Middle frontal gyrus (tissue), 1 donor: Measurements from ENCODE around the gene CHRNE.
"Not testable (repeated sequence)": the region's sequence is repeated elsewhere in the genome, so short reads cannot be mapped to it uniquely, and the experiment has no call there.

ENCODE experiments used
- DNase-seq: peaks from one replicate; pipeline ENCODE4 v3.0.0-alpha.2; 2015; ENCODE audit warnings: low spot score; ENCODE audit errors: extremely low spot score

The CHRNE gene

GRCh38 chr17:4939796-4940554, 37.1 kb upstream of the CHRNE start, which contains the start of the genes RNF167 and SLC25A11:
Gene RNF167 (plus strand): TSS chr17:4940268. CDS start chr17:4940910, 642 bp downstream.
Gene SLC25A11 (minus strand): TSS chr17:4940046. CDS start chr17:4939910, 136 bp downstream.
- peak; percentile 99 for DNase-seq

- DNase-seq, result no peak
Measured at GRCh38 chr17:4939546-4939795, 36.6 kb upstream of the CHRNE start.

GRCh38 chr17:4938688-4939545, 36.0 kb upstream of the CHRNE start:
- DNase-seq, result no peak

GRCh38 chr17:4938069-4938491, 35.2 kb upstream of the CHRNE start:
- no peak for DNase-seq

- no peak for DNase-seq
Measured at GRCh38 chr17:4937553-4937952, 34.7 kb upstream of the CHRNE start.

GRCh38 chr17:4936436-4936835, 33.5 kb upstream of the CHRNE start:
- no peak for DNase-seq

- DNase-seq, result no peak
Measured at GRCh38 chr17:4935650-4936049, 32.8 kb upstream of the CHRNE start.

- DNase-seq, result no peak
Measured at GRCh38 chr17:4934173-4934979, 31.5 kb upstream of the CHRNE start.

GRCh38 chr17:4933646-4934045, 30.7 kb upstream of the CHRNE start:
- no peak for DNase-seq

GRCh38 chr17:4932756-4933155, 29.9 kb upstream of the CHRNE start:
- no peak for DNase-seq

GRCh38 chr17:4931963-4932362, 29.1 kb upstream of the CHRNE start, which contains the start of gene GP1BA:
Gene GP1BA (plus strand): TSS chr17:4932277. CDS start chr17:4932605, 328 bp downstream.
- no peak for DNase-seq

- no peak for DNase-seq
Measured at GRCh38 chr17:4928881-4929280, 26.0 kb upstream of the CHRNE start.

- DNase-seq, result not testable (repeated sequence)
Measured at GRCh38 chr17:4926577-4927335, 23.9 kb upstream of the CHRNE start.

GRCh38 chr17:4921320-4921719, 18.4 kb upstream of the CHRNE start:
- no peak for DNase-seq

- DNase-seq, result no peak
Measured at GRCh38 chr17:4920351-4921048, 17.6 kb upstream of the CHRNE start.

GRCh38 chr17:4919511-4920047, 16.7 kb upstream of the CHRNE start:
- DNase-seq, result no peak

- DNase-seq, result not testable (repeated sequence)
Measured at GRCh38 chr17:4914551-4914950, 11.7 kb upstream of the CHRNE start.

- DNase-seq, result no peak
Measured at GRCh38 chr17:4913994-4914393, 11.1 kb upstream of the CHRNE start.

GRCh38 chr17:4908711-4909496, 6.0 kb upstream of the CHRNE start:
- DNase-seq, result peak; percentile 66
